Breast epithelium (tissue), 3 donors: ENCODE results near the gene SGTA.

Source experiments
- POLR2A ChIP-seq: fragments of 450-650 bp; IDR thresholded peaks from one replicate; pipeline ENCODE4 v1.6.1; 2016; ENCODE audit warnings: antibody characterized with exemption, mild to moderate bottlenecking, moderate library complexity
- POLR2AphosphoS5 ChIP-seq, 3 donors: sonication (generic); formaldehyde crosslinking; IDR thresholded peaks; one replicate each; pipeline ENCODE4 v1.6.1; 2017; ENCODE audit warnings: antibody characterized with exemption in 3 of 3
- TF ChIP-seq, protein P1 (sequence below), 3 donors: fragments of 450-650 bp; IDR thresholded peaks; one replicate each; pipeline ENCODE4 v1.5.1; 2016 to 2017; ENCODE audit warnings: antibody characterized with exemption in 3 of 3, mild to moderate bottlenecking in 3 of 3, moderate library complexity in 3 of 3

DNA sequence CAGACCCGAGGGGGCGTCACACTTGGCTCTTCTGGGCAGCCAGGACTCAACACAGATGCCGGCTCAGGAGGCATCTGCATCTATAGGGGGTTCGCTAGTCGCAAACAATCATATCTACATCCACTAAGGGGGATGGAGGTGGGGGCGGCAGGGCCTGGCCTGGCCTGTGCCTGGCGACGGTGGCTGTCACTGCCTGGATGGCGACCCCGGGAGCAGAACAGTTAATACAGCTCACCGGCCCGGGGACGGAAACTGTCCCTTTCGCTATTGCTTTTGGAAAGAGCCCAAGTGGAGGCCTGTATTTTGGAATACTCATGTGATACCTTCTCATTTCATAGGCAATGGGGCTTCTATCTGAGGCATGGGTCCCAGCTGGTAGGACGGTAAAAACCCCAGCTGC lies 17.7 kb downstream of the SGTA start:
- TF ChIP-seq, protein P1, sequence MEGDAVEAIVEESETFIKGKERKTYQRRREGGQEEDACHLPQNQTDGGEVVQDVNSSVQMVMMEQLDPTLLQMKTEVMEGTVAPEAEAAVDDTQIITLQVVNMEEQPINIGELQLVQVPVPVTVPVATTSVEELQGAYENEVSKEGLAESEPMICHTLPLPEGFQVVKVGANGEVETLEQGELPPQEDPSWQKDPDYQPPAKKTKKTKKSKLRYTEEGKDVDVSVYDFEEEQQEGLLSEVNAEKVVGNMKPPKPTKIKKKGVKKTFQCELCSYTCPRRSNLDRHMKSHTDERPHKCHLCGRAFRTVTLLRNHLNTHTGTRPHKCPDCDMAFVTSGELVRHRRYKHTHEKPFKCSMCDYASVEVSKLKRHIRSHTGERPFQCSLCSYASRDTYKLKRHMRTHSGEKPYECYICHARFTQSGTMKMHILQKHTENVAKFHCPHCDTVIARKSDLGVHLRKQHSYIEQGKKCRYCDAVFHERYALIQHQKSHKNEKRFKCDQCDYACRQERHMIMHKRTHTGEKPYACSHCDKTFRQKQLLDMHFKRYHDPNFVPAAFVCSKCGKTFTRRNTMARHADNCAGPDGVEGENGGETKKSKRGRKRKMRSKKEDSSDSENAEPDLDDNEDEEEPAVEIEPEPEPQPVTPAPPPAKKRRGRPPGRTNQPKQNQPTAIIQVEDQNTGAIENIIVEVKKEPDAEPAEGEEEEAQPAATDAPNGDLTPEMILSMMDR (IDR thresholded peaks at IDR 0.05), result no peak
- TF ChIP-seq POLR2A (no peak), POLR2AphosphoS5 (IDR thresholded peaks at IDR 0.05) (no peak)
